AG10803 (cell line): ENCODE measurements around the gene SPEM3.

Source experiments
- DNase-seq: peaks from one replicate; pipeline ENCODE4 v3.0.0; 2010; ENCODE audit warnings: low read depth
- H3K4me3 ChIP-seq: 2 replicates; pipeline ENCODE4 v1.5.1; 2011; ENCODE audit warnings: mild to moderate bottlenecking, low read length, control low read depth
- CTCF ChIP-seq: conservative IDR thresholded peaks from 2 replicates; pipeline ENCODE4 v1.5.1; 2011; ENCODE audit warnings: mild to moderate bottlenecking, low read length, control low read depth, inconsistent platforms

The SPEM3 gene

GRCh38 chr17:7439462-7440112, 10.9 kb downstream of the SPEM3 start, which contains the start of gene FGF11:
Gene FGF11 (plus strand): TSS chr17:7439512. CDS start chr17:7439621, 109 bp downstream.
- DNase-seq, result no peak
- no peak for TF ChIP-seq CTCF
- peak within 1 kb of the TSS; percentile 52 for H3K4me3 ChIP-seq

GRCh38 chr17:7440113-7440833, 11.6 kb downstream of the SPEM3 start:
- DNase-seq, result no peak
- peak overlapping the region; percentile 52 for H3K4me3 ChIP-seq
- TF ChIP-seq CTCF, result no peak

- DNase-seq, result no peak
- peak; percentile 8; the same call in 1 of the 2 replicates for TF ChIP-seq CTCF
- no peak overlapping the region for H3K4me3 ChIP-seq
Measured at GRCh38 chr17:7440834-7441195, 12.2 kb downstream of the SPEM3 start.

- no peak for TF ChIP-seq CTCF
- DNase-seq, result no peak
- H3K4me3 ChIP-seq, result no peak overlapping the region
Measured at GRCh38 chr17:7441266-7441665, 12.6 kb downstream of the SPEM3 start.

- H3K4me3 ChIP-seq, result no peak overlapping the region
- DNase-seq, result no peak
- no peak for TF ChIP-seq CTCF
Measured at GRCh38 chr17:7442142-7442541, 13.5 kb downstream of the SPEM3 start.

GRCh38 chr17:7443499-7444485, 15.1 kb downstream of the SPEM3 start:
- H3K4me3 ChIP-seq, result no peak overlapping the region
- DNase-seq, result peak; percentile 21
- no peak for TF ChIP-seq CTCF
